HG02678 (cell line): ENCODE results near the gene PDIA3.
"Not testable (repeated sequence)": the region's sequence is repeated elsewhere in the genome, so short reads cannot be mapped to it uniquely, and the experiment has no call there.

Experiments
- ATAC-seq: cut with Tn5 transposase; IDR thresholded peaks from one replicate; pipeline ENCODE4 v1.9.1; 2021; ENCODE audit warnings: mild to moderate bottlenecking, moderate library complexity; ENCODE audit not compliant: unreplicated experiment

PDIA3 gene

DNA sequence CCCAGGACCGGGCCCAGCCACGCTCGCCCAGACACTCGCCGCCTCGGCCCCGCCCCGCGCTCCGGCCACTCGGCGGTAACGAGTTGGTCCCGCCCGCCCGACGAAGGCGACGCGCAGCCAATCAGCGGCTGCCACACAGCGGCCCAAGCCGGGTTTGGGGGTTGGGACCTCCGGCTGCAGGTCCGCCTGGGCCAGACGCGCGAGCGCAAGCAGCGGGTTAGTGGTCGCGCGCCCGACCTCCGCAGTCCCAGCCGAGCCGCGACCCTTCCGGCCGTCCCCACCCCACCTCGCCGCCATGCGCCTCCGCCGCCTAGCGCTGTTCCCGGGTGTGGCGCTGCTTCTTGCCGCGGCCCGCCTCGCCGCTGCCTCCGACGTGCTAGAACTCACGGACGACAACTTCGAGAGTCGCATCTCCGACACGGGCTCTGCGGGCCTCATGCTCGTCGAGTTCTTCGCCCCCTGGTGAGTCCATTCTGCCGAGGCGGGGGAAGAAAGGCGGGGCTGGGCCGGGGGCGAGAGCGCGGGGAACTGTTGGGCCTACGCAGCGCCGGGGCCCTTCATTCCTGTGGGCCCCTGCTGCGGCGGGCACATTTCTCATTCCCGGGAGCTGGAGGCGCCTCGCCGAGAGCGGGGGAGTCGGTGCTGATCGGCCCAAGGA is at the start of gene PDIA3:
PDIA3 (plus strand) TSS at position 194 of the 658 bp plus-strand sequence; CDS start at position 296, 102 bp downstream.
- peak; percentile 80 for ATAC-seq

DNA sequence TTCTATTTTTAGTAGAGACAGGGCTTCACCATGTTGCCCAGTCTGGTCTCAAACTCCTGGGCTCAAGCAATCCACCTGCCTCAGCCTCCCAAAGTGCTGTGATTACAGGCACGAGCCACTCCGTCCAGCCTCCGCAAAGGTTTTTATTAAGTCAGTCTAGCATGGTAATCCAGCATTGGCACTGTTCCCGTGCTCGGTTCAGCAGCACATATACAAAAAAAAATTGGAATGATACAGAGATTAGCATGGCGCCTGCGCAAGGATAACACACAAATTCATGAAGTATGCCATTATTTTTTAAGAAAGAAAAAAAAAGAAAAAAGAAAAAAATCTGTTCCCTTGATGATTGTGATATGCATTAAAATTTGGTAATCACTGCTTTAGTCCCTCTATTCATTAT is 44.1 kb upstream of the PDIA3 start:
- ATAC-seq: no peak

DNA sequence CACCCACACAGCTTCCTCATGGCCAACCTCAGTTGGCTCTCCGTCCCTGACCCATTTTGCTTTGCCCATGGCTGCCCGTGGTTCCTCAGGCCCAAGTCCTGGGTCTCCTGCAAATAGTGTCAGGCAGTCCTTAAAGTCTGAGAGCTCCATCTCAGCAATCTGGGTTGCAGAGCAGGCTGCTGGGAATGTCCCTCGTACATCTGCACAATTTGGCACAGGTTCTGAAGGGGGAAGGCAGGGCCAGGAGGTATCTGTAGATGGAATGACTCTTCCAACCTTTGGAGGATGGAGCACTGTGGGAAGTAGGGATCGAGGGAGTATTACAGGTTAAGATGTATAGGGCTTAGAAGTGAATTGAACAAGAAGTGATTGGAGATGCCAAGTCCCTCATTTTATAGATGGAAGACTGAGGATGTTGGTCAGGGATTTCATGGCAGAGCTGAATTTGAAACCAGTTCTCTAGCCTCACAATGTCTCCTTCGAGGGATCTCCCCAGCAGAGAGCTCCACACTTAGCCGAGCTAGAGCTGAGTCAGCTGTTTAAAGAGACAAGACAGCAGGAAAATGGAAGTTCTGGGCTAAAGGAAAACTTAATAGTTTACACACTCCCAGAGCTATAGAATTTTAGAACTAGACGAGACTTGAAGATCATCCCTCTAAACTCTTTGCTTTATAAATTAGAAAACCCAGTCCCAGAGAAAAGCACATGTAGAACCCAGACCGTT is 43.4 kb upstream of the PDIA3 start:
- ATAC-seq: no peak

DNA sequence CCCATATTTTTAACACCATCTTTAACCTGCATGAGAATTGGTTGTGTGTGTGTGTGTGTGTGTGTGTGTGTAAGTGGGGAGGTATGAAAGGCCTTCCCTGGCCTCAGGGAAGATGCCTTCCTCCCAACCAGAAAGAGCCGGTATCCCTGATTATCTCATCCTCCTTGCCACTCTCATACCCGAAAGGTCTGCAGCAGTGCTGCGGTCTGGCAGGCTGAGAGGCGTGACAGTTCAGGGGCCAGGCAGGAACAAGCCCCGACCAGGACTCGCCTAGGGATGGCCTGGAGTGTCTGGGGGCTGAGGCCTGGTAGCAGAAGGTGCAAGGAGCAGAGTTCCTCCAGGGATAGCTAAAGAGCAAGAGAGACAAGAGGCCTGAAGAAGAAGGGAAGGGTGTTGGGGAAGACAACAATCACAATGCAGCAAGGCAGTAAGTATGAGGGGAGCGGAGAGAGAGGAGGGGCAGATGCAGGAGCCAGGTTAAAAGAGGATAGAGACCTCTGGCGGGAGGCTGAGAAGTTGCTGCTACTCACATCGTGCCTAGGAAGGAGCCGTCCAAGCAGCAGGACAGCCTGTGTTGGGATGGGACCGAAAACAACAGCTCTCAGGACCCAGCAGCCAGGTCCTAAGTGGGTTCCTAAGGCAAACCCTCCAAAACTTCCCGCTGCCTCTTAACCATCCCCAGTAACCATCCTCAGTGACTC is 35.7 kb upstream of the PDIA3 start:
- not testable (repeated sequence) for ATAC-seq

DNA sequence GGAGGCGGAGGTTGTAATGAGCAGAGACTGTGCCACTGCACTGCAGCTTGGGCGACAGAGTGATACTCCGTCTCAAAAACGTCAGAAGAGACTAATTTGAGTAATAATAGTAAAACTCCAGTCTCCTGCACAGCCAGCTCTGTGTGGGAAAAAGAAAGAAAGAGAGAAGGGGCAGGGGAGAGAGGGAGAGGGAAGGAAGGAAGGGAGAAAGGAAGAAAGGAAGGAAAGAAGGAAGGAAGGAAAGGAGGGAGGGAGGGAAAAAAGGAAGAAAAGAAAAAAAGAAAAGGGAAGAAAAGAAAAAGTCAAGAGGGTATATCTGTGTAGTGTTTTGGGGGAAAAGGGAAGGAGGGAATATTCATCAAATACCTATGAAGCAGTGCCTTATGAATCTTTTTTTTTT is 23.1 kb upstream of the PDIA3 start:
- ATAC-seq: no peak

DNA sequence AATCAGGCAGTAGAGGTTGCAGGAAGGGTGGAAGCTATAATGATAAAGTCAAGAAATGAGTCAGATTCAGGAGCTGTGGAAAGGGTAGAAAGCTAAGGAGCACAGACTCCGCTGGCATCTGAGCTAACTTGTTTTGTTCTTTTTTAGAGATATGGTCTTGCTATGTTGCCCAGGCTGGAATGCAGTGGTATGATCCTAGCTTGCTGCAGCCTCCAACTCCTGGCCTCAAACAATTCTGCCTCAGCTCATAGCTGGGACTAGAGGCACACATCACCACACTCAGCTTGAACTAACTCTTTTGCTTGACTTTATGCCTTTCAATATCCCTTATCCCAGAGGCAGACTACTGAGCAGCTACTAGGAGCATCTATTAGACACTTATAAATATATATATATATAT is 19.9 kb upstream of the PDIA3 start:
- not testable (repeated sequence) for ATAC-seq

DNA sequence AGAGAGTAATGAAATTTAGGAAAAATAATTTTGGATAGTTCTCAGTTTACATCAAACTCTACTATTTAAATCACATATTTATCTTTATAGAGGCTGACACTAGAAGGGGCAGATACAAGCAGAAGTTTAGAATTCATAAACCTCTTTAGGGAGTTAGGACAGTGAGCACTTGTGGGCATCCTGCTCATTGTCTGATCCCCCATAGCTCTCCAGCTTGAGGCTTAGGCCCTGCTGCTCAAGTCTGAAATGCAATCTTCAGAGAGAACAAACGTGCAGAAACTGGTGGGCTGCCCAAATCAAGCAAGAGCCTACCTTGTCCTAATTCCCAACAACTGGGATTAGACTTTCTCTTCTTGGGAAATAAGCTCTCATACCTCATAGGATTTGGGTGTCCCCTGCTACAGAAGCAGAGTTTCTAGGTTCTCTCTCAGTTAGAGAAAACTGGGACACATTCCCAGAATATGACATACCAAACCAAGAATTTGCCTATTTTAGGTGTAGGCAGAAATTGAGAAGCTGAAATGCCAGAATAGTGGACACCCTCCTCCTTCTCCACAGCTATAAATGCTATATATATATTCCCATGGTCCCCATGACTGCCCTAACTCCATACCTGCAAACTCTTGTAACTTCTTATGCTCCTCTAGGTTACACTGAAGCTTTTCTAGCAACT is 18.0 kb upstream of the PDIA3 start:
- not testable (repeated sequence) for ATAC-seq

DNA sequence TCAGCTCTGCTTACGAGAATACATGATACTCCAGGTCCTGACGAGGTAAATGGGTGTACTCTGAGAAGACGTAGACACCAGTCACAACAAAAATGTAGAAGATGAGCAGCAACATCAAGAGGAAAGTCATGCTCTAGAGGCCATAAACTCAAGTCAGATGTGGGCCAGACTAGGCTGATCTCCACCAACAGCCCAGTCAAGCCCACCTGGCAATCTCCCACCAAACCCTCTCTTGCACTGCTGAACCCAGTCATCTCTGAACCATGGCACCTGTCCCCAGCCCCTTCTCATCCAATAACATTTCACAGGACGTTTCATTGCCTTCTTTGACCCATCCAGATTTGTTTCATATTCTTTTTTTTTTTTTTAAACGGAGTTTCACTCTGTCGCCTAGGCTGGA is 10.8 kb upstream of the PDIA3 start:
- peak; percentile 26 for ATAC-seq

DNA sequence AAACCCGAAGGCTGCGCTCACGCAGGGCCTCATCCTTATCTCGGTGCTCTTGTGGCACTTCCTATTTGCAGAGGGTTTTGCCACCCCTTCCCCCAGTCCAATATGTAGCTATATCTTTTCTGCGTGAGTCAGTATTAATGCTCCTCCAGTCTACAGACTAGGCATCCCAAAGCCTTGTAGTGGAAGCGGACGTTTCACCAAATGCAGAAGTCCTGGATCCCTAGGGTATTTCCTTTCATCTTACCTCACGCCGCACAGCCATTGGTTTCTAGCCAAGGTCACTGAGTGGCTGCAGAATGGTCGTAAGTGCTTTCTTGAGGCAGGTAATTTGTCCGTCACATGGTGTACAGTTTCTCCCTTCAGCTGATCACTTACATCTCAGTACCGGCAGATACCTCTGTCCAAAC is 668 bp downstream of the PDIA3 start:
- peak; percentile 21 for ATAC-seq

DNA sequence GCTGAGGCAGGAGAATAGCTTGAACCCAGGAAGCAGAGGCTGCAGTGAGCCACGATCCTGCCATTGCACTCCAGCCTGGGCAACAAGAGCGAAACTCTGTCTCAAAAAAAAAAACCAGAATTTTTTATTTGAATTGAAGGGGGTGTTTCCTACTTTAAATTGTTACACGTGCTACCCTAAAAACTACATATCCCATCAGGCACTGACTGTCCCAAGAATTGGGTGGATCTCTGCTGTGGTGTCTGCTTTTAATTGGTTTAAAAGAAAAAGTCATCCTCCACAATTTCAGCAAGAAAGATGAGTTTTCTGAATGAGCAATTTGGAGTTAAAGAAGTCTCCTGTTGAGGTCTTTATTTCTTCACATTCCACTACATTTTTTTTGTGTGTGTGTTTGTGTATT is 2.1 kb downstream of the PDIA3 start:
- ATAC-seq: no peak

DNA sequence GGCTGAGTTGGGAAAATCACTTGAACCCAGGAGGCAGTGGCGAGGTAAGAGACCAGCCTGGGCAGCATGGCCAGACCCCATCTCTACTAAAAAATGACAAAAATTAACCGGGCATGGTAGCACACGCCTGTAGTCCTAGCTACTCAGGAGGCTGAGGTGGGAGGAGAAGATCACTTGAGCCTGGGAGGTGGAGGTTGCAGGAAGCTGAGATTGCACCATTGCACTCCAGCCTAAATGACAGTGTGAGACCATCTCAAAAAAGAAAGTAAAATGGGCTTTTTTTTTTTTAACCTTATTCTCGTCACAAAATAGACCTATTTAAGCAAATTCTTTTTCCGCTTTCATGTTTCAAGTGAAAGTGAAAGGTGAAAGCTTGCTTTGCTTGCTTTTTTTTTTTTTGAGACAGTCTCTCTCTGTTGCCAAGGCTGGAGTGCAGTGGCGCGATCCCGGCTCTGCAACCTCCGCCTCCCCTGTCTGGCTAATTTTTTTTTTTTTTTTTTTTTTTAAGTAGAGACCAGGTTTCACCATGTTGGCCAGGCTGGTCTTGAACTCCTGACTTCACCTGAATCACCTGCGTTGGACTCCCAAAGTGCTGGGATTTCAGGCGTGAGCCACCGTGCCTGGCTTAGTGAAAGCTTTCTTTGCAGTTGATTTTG is 3.6 kb downstream of the PDIA3 start:
- ATAC-seq: peak; percentile 32

DNA sequence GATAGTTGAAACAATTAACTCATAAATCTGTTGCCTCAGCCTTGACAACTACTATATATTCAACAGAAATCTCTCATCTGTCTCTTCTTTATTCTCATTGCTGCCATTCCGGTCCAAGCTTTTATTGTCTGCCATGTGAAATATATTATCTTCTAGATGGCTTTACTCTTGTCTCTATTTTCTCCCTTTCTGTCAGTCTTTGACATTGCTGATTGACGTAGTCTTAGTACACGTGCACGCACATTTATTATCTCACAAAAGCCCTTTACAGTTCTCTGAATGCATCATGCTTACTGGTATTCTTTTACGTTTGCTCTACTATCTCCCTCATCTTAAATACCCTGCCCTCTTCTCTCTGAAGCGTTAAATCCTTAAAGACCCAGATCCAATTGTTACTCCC is 5.6 kb downstream of the PDIA3 start:
- no peak for ATAC-seq

DNA sequence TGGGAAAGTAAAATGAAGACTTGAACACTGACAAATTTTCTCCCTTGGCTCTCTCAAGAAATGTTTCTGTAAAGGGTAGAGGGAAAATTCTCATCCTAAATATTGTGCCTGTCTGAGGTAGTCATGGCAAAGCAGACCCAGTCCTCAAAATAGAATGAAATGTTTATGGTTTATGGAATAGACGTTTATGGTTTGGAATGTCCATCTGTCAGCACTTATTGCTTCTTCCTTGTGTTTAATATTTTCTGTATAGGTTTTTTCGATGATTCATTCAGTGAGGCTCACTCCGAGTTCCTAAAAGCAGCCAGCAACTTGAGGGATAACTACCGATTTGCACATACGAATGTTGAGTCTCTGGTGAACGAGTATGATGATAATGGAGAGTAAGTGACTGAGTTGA is 16.6 kb downstream of the PDIA3 start:
- no peak for ATAC-seq

DNA sequence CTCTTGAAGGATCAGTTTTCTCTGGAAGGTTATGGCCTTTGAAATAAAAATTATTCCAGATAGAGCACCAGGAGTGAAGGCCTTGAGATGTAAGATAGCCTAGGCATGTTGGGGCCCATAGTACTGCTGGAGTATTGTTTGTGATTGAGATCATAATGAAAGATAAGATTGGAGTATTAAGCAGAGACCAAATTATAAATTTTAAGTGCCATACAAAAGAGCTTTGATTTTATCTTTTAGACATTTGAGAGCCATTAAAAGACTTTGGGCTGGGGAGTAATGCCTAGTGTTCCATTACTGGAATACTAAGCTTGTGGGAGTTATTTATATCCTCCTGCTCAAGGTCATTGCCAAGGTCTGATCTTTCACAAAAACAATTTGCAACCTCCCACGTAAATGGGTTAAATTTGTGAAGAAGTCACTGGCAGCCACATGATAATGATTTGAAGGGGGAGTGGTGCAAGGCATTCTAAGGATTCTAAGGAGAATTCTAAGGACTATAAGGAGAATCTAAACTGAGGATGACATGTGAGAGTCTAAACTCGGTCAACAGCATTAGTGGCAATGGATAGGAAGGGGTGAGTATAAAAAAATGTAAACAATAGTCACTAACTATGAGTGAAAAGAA is 17.7 kb downstream of the PDIA3 start:
- ATAC-seq: no peak

DNA sequence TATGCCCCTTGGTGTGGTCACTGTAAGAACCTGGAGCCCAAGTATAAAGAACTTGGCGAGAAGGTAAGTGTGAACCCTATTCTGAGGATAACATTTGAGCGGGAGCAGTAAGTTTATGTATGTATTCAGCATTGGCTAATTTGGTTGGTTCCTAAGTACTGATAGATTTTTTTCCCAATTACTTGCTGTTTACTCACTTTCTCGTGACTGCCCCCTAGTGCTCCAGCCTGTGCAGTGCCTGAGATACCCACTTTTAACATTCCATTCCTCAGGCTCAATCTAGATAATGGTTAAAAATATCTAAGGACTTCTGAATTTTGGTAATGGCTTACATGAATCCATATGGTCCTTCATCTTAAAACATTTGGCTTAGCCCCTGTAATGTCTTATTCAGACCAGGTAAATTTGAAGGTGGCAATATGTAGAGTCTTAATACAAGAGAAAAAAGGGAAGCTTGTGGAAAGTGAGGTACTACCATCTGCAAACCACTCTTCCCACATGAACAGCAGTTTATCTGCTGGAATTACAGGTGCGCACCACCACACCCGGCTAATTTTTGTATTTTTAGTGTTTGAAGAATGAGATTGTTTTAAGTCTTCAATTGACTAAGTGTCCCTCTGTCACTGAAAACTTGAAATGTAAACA is 23.5 kb downstream of the PDIA3 start:
- no peak for ATAC-seq

DNA sequence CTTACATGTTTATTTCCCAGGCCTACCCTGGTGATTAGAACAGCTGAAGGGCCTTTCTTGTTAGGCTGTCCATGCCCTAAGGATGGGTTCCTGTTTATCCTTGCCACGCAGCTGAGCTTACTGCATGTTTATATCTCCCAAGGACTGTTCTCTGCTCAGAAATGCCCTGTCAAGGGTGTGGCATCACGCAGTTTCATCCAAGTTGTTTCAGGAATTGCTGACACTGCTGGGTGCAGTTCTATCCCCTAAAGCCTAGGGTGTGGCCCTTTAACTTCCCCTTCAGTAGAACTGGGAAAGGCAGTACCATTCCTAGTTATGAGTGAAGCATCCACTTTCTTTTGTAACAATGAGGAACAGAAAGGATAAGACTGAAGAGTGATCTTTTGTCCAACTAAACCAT is 25.6 kb downstream of the PDIA3 start:
- ATAC-seq: no peak

DNA sequence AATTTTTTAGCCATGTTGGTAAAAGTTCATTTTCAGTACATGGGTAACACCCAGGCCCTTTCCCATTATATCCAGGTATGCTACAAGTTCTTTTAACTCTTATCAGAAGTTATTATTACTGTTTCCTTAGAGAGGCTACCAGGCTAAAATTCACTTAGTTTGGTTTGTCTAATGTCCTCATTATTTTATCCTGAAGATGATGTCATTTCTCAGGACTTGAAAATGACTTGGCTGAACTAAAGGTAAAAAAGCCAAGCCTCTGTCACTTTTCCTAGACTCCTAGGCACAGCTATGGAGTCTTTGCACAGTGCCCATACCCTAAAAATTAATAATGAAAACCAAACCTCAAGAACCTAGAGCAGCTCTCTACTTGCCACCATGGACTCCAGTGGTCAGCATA is 26.4 kb downstream of the PDIA3 start:
- no peak for ATAC-seq

DNA sequence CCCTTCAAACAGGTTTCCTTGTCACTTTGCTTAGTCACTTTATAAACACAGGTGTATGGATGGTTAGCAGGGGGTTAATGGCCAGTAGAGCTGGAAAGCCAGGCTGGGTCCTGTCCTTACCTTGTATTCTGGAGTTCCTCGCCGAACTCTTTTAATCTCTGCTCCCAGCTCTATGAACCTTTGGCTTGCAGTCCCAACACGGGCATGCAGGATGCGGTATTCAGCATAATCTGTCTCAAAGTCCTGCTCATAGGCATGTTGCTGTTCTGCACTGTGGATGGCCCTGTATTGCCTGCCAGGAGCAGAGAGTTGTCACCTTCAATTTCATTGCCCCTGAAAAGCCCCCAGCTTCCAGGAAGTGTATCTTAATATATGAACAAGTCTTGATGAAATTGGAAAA is 27.8 kb downstream of the PDIA3 start:
- ATAC-seq: no peak

DNA sequence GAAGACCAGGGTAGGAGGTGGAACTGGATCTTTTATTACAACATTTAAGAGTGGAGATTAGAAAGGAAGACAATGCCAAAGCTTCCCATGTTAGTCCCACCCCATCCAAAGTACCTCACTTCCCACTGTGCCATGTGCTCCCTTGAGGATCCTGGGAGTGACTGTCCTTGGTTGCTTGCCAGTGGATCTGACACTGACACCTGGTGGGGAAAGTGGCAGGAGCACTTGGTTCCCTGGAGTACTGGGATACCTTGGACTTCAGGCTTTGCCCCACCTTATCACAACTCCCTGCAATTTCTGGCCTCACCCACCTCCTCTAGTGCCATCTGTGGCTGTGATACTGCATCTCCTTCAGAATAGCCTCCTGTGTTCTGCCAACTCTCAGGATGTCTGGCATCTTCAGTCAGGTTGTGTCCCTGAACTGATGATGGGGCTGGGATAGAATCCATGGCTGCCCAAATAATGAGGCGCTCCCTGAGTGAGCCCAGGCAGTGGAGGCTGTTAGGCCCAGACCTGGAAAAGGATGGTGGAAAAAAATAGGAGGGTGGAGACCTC is 29.2 kb downstream of the PDIA3 start:
- ATAC-seq: no peak
